D721Med (cell line): ENCODE results near the gene SAMSN1.
"Not testable (repeated sequence)": the region's sequence is repeated elsewhere in the genome, so short reads cannot be mapped to it uniquely, and the experiment has no call there.

ENCODE experiments used
- DNase-seq: peaks from one replicate; pipeline ENCODE4 v3.0.0; 2011; ENCODE audit warnings: low spot score; ENCODE audit not compliant: insufficient read length
- FAIRE-seq: peaks from 2 replicates; lab custom pipeline; 2011; peaks lifted over from hg19 to GRCh38; lab: Jason Lieb, UNC
- TF ChIP-seq, protein P1 (sequence below): IDR thresholded peaks from 2 replicates; pipeline ENCODE4 v1.5.1; 2012; ENCODE audit warnings: mild to moderate bottlenecking, control low read depth; ENCODE audit not compliant: insufficient read depth; ENCODE audit errors: missing control alignments

Gene SAMSN1

DNA sequence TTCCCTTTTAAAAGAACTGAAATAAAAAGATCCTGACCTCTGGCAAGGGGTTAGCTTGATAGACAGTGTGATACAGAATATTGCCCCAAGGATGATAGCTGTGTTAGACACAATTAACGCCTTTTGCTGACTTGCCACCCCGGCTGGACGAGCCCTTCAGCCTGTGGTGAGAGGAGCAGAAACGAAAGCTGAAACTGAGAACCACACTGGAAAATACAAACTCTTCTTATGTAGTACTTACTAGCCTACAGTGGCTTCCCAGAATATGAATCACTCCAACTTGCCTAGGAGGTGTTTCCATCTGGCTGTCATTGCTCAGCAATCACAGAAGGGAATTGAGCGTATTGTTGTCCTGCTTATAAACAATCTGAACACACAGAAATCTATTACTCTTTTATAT is 22.9 kb downstream of the SAMSN1 start:
- no peak for FAIRE-seq
- TF ChIP-seq, protein P1, sequence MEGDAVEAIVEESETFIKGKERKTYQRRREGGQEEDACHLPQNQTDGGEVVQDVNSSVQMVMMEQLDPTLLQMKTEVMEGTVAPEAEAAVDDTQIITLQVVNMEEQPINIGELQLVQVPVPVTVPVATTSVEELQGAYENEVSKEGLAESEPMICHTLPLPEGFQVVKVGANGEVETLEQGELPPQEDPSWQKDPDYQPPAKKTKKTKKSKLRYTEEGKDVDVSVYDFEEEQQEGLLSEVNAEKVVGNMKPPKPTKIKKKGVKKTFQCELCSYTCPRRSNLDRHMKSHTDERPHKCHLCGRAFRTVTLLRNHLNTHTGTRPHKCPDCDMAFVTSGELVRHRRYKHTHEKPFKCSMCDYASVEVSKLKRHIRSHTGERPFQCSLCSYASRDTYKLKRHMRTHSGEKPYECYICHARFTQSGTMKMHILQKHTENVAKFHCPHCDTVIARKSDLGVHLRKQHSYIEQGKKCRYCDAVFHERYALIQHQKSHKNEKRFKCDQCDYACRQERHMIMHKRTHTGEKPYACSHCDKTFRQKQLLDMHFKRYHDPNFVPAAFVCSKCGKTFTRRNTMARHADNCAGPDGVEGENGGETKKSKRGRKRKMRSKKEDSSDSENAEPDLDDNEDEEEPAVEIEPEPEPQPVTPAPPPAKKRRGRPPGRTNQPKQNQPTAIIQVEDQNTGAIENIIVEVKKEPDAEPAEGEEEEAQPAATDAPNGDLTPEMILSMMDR = no peak
- DNase-seq = no peak

DNA sequence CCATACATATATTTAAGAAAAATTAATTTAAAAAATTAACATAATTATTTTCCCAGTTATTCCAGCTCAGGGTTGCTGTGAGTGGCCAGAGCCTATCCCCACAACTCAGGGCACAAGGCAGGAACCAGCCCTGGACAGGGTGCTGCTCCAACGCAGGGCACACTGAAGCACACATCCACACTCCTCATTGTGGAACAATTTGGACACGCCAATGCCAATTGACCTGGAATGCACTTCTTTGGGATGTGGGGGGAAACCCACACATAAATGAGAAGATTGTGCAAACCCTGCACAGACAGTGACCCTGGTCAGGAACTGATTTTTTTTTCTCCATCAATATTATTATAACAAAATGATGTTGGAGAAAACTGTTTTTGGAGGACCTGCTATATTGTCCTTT is 23.4 kb downstream of the SAMSN1 start:
- DNase-seq (no peak), FAIRE-seq (no peak)
- TF ChIP-seq, protein P1 = no peak

DNA sequence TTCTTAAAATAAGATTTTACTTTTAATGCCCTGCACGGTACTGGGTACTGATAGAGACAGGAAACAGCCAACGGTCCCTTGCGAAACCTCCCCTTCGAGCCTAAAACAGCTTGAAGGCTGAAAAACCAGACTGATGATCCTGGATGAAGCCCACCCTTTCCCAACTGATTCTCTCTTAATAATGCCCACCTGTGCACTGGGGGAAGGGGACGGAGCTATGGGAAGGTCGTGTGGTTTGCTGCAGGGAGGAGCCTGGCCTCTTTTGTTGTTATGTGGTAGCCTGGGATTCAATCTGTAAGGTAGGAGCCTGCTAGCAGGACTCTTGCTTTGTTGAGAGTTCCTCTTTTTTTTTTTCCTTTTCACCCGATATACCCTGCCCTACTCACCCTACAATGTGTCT is 25.6 kb downstream of the SAMSN1 start:
- FAIRE-seq = no peak
- DNase-seq = no peak
- TF ChIP-seq, protein P1 = no peak

DNA sequence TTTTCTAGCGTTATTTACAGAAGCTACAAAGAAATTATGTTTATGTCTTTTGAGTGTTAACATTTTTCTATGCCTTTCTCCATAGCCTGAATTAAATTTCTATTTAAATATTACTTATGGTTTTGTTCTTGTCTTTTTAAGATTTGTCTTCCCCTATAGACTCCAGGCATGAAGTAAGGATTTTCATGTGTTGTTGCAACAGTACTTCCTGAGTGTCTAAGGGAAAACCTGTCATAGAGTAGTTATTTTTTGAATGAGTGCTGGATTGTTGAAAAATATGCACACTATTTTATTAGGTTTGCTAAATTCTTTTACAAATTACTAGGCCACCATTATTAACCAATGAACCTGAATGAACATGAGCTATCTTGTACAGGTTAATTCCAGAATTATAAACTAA is 27.1 kb downstream of the SAMSN1 start:
- TF ChIP-seq, protein P1 = no peak
- FAIRE-seq (no peak), DNase-seq (no peak)

DNA sequence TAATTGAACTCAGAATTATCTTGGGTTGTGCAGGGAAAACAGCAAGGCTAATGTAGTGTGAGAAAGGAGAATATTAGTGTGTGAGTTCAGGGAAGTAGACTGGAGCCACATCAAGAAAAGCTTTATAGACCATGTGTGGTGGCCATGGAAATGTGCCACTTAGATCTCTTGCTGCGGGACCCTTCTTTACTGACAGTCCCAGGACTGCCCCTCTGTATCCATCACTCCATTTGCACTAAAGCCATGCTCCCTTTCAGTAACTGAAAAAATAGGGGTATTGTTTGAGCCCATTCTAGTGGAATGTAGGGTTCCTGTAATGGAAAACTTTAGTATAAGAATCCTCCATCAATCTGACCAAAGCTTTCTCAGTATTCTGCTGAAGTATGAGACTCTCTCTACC is 32.3 kb downstream of the SAMSN1 start:
- FAIRE-seq (no peak), DNase-seq (no peak)
- TF ChIP-seq, protein P1 = no peak

DNA sequence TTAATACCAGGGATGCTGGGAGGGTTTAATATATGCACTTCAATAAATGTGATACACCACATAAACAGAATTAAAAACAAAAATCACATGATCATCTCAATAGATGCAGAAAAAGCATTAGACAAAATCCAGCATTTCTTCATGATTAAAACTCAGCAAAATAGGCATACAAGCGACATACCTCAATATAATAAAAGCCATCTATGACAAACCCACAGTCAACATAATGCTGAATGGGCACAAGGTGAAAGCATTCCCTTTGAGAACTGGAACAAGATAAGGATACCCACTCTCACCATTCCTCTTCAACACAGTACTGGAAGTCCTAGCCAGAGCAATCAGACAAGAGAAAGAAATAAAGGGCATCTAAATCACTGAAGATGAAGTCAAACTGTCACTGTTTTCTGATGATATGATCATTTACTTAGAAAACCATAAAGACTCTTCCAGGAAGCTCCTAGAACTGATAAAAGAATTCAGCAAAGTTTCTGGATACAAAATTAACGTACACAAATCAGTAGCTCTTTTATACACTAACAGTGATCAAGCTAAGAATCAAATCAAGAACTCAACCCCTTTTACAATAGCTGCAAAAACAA is 39.2 kb downstream of the SAMSN1 start:
- DNase-seq, FAIRE-seq: not testable (repeated sequence)

DNA sequence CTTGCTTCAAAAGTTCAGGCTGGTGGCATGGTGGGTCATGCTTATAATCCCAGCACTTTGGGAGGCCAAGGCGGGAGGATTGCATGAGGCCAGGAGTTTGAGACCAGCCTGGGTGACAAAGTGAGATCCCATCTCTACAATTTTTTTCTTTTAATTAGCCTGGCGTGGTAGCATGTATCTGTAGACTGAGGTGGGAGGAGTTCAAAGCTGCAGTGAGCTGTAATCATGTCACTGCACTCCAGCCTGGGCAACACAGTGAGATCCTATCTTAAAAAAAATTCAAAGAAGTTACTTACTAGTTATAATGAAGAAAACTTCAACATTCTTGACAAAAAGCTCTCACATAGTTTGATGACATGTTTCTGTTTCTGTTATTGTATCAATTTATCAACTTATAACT is 45.2 kb downstream of the SAMSN1 start:
- TF ChIP-seq, protein P1 = no peak
- no peak for FAIRE-seq
- DNase-seq = no peak

DNA sequence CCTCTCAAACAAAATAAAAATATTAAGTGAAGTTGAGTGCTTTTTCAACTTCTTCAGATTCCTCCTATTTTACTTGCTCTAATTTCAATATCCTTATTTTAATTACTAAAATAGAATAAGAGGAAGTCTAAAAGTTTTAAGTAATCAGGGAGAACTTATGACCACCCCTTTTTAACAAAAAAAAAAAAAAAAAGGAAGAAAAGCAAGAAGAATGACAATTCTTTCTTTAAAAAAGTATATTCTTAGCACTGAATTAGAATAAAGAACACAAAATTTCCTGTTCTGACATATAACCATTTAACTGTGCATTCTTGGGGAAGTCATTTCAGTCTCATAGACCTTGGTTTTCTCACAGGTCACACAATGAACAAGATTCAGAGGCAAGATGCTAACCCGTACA is 46.8 kb downstream of the SAMSN1 start:
- TF ChIP-seq, protein P1 = no peak
- no peak for DNase-seq
- FAIRE-seq = no peak
